ENCODE measurements around the gene FARP1.

- TF ChIP-seq CTCF (IDR thresholded peaks at IDR 0.05) (no peak), POLR2AphosphoS5 (IDR thresholded peaks at IDR 0.05) (no peak)
Measured at GRCh38 chr13:98420554-98421175, 277.8 kb downstream of the FARP1 start.

Data from sigmoid colon (tissue), 4 donors.